SK-N-SH (cell line): ENCODE results near the gene TTYH3. TPM values are rescaled to one million over a fixed set of nuclear protein-coding genes. Genes with fewer than 3 reads are reported as not detected.
A peak's percentile ranks its signal among the peaks of the same experiment; 100 is the strongest.

Experiments used
- CTCF ChIA-PET: fragments of 300-600, 350-600 bp; formaldehyde crosslinking; extraction: SDS; loops from one replicate; lab custom pipeline; 2021; lab: Yijun Ruan, JAX
- POLR2A ChIA-PET: fragments of 350-600 bp; sonication (Branson Sonifier 250); formaldehyde crosslinking; extraction: SDS; loops from one replicate; lab custom pipeline; 2020; ENCODE audit warnings: antibody characterized with exemption, inconsistent platforms; lab: Yijun Ruan, JAX
- DNase-seq: peaks from one replicate; pipeline ENCODE4 v3.0.0; 2012
- H2AFZ ChIP-seq: fragments of 200-600 bp; sonication (generic); 2 replicates; pipeline ENCODE4 v1.8.1; 2016; ENCODE audit warnings: antibody characterized with exemption, mild to moderate bottlenecking, low read depth
- H3F3A ChIP-seq: fragments of 200-600 bp; sonication (generic); replicated peaks from 2 replicates; pipeline ENCODE3; 2016; ENCODE audit warnings: antibody characterized with exemption, mild to moderate bottlenecking; ENCODE audit not compliant: insufficient read depth
- H3K27ac ChIP-seq, 2 experiments: fragments of 200-500 bp in 1 of 2; fragments of 200-600 bp in 1 of 2; sonication (Bioruptor generic) in 1 of 2; sonication (generic), shearing (Covaris generic) in 1 of 2; 2 replicates each; pipeline versions ENCODE4 v1.5.1 to v1.6.1; 2014 to 2016; ENCODE audit warnings: low read depth in 2 of 2, inconsistent platforms in 1 of 2, low read length in 1 of 2, mild to moderate bottlenecking in 1 of 2, mixed read lengths in 1 of 2
- H3K27me3 ChIP-seq: fragments of 200-600 bp; sonication (generic), shearing (Covaris generic); 2 replicates; pipeline ENCODE4 v1.6.1; 2016; ENCODE audit warnings: mixed run types; ENCODE audit not compliant: insufficient read depth
- H3K36me3 ChIP-seq, 2 experiments: fragments of 200-500 bp in 1 of 2; fragments of 200-600 bp in 1 of 2; sonication (Bioruptor generic) in 1 of 2; sonication (generic) in 1 of 2; replicated peaks in 1 of 2; 2 replicates each; pipeline versions ENCODE3 to v1.5.1; 2014 to 2016; ENCODE audit warnings: low read length in 1 of 2, mild to moderate bottlenecking in 1 of 2; ENCODE audit not compliant: insufficient read depth in 2 of 2, control insufficient read depth in 1 of 2
- H3K4me1 ChIP-seq, 2 experiments: fragments of 200-500 bp in 1 of 2; fragments of 200-600 bp in 1 of 2; sonication (Bioruptor generic) in 1 of 2; sonication (generic), shearing (Covaris generic) in 1 of 2; 2 replicates each; pipeline versions ENCODE4 v1.5.1 to v1.6.1; 2014 to 2016; ENCODE audit warnings: low read depth in 1 of 2, low read length in 1 of 2, mixed run types in 1 of 2; ENCODE audit not compliant: insufficient read depth in 2 of 2, control insufficient read depth in 1 of 2
- H3K4me2 ChIP-seq: fragments of 200-600 bp; sonication (generic), shearing (Covaris generic); 2 replicates; pipeline ENCODE4 v1.6.1; 2017; ENCODE audit warnings: mixed run types
- H3K4me3 ChIP-seq, 2 experiments: fragments of 200-500 bp in 1 of 2; fragments of 200-600 bp in 1 of 2; sonication (Bioruptor generic) in 1 of 2; sonication (generic), shearing (Covaris generic) in 1 of 2; 2 replicates each; pipeline versions ENCODE4 v1.5.1 to v1.8.1; 2014 to 2016; ENCODE audit warnings: low read depth in 2 of 2, inconsistent platforms in 1 of 2, low read length in 1 of 2, mild to moderate bottlenecking in 1 of 2, mixed read lengths in 1 of 2, moderate library complexity in 1 of 2
- H3K79me2 ChIP-seq: fragments of 200-600 bp; sonication (generic); 2 replicates; pipeline ENCODE4 v1.8.1; 2017; ENCODE audit warnings: mild to moderate bottlenecking; ENCODE audit not compliant: insufficient read depth
- H3K9ac ChIP-seq: fragments of 200-600 bp; sonication (generic); 2 replicates; pipeline ENCODE4 v1.6.1; 2017; ENCODE audit warnings: mixed run types
- H3K9me2 ChIP-seq: fragments of 200-600 bp; sonication (generic); 2 replicates; pipeline ENCODE4 v1.6.1; 2017; ENCODE audit warnings: mixed run types
- H3K9me3 ChIP-seq: fragments of 200-600 bp; sonication (generic); 2 replicates; pipeline ENCODE4 v1.6.1; 2017; ENCODE audit warnings: mixed run types, mild to moderate bottlenecking, moderate library complexity
- H4K20me1 ChIP-seq: fragments of 200-600 bp; sonication (generic); 2 replicates; pipeline ENCODE4 v1.6.1; 2017; ENCODE audit warnings: mild to moderate bottlenecking, mixed run types; ENCODE audit not compliant: insufficient read depth
- CHD2 ChIP-seq: fragments of 150-350 bp; IDR thresholded peaks from 2 replicates; pipeline ENCODE4 v1.6.1; 2018; ENCODE audit warnings: low read length; ENCODE audit not compliant: partially characterized antibody
- CTCF ChIP-seq: fragments of 200-600 bp; sonication (generic); IDR thresholded peaks from 2 replicates; pipeline ENCODE4 v1.6.1; 2017; ENCODE audit warnings: antibody characterized with exemption, mild to moderate bottlenecking, moderate library complexity
- ELF1 ChIP-seq: IDR thresholded peaks from 2 replicates; pipeline ENCODE4 v1.4.0; 2012
- FOSL2 ChIP-seq: IDR thresholded peaks from 2 replicates; pipeline ENCODE4 v1.4.0; 2012; ENCODE audit warnings: low read depth, mild to moderate bottlenecking, moderate library complexity, borderline replicate concordance
- FOXJ3 ChIP-seq: sonication (generic); formaldehyde crosslinking; IDR thresholded peaks from 2 replicates; pipeline ENCODE4 v1.5.1; 2020; ENCODE audit warnings: mild to moderate bottlenecking, missing genetic modification reagents
- NFIC ChIP-seq: IDR thresholded peaks from 2 replicates; pipeline ENCODE4 v1.4.0; 2012; ENCODE audit warnings: borderline replicate concordance
- POLR2AphosphoS5 ChIP-seq: IDR thresholded peaks from 2 replicates; pipeline ENCODE4 v1.6.1; 2012; ENCODE audit warnings: low read depth, low read length
- RFX5 ChIP-seq: IDR thresholded peaks from 2 replicates; pipeline ENCODE4 v1.6.1; 2012; ENCODE audit warnings: mild to moderate bottlenecking, improper control_type of control experiment, low read length
- RXRA ChIP-seq: IDR thresholded peaks from 2 replicates; pipeline ENCODE4 v1.4.0; 2012; ENCODE audit warnings: low read depth, mild to moderate bottlenecking, borderline replicate concordance
- TCF12 ChIP-seq: IDR thresholded peaks from 2 replicates; pipeline ENCODE4 v1.4.0; 2012
- TEAD4 ChIP-seq: IDR thresholded peaks from 2 replicates; pipeline ENCODE4 v1.4.0; 2012; ENCODE audit warnings: mild to moderate bottlenecking, borderline replicate concordance; ENCODE audit not compliant: insufficient read depth
- WGBS: methylation state at CpG from one replicate; pipeline ENCODE4 v1.1.6; 2017; ENCODE audit warnings: low lambda C conversion rate; 5-methylcytosine and 5-hydroxymethylcytosine counted together
- polyA plus RNA-seq, 3 experiments: library from polyadenylated mRNA; depleted of rRNA; stranded (reverse); fragments of >200 nt; gene quantifications; 2 replicates each; pipeline ENCODE4 v1.2.3, GENCODE V29; 2012
- TF ChIP-seq, protein P1 (sequence below): fragments of 150-350 bp; IDR thresholded peaks from 2 replicates; pipeline ENCODE4 v1.6.1; 2017; ENCODE audit warnings: antibody characterized with exemption, low read length, low read depth, borderline replicate concordance
- TF ChIP-seq, protein P2 (sequence below): IDR thresholded peaks from 2 replicates; pipeline ENCODE4; 2012
- TF ChIP-seq, protein P3 (sequence below): IDR thresholded peaks from 2 replicates; pipeline ENCODE4 v1.4.0; 2012; ENCODE audit warnings: low read depth, borderline replicate concordance
- TF ChIP-seq, protein P4 (sequence below): IDR thresholded peaks from 2 replicates; pipeline ENCODE4 v1.6.1; 2012; ENCODE audit warnings: mild to moderate bottlenecking, low read depth, low read length, moderate library complexity

TTYH3 gene
- polyA plus RNA-seq, 1 of the 3 experiments (the other 2 are of a cell fraction): 105 TPM

- Histone ChIP-seq H2AFZ (no peak overlapping the region), H3K79me2 (peaks cover 71% of the 10 kb centered on the region), H3K27me3 (no peaks in the 10 kb centered on the region), H3K9me3 (no peaks in the 10 kb centered on the region), H4K20me1 (peaks cover 82% of the 10 kb centered on the region), H3K9ac (no peak overlapping the region), H3K4me3 (no peak overlapping the region), H3K4me1 (peaks cover 23 to 64% of the 10 kb centered on the region in 2 experiments), H3K36me3 (peaks cover 21 to 33% of the 10 kb centered on the region in 2 experiments)
- CTCF ChIA-PET: interaction anchor here (1.1 to 5.9 kb wide), 7 partner anchors 8 to 78 kb away, joined by 3 to 54 read pairs (median 7); partner anchors contain the start of gene TTYH3
- WGBS: 91% methylated on average over 6 of the region's 10 CpGs
- POLR2A ChIA-PET: no interaction called here
- TF ChIP-seq CTCF: no peak
- TF ChIP-seq, protein P1, sequence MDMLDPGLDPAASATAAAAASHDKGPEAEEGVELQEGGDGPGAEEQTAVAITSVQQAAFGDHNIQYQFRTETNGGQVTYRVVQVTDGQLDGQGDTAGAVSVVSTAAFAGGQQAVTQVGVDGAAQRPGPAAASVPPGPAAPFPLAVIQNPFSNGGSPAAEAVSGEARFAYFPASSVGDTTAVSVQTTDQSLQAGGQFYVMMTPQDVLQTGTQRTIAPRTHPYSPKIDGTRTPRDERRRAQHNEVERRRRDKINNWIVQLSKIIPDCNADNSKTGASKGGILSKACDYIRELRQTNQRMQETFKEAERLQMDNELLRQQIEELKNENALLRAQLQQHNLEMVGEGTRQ: no peak
- TF ChIP-seq RXRA: no peak
- TF ChIP-seq CHD2: no peak
- no peak for TF ChIP-seq NFIC
- TF ChIP-seq FOSL2: no peak
- no peak for TF ChIP-seq TCF12
- no peak for TF ChIP-seq FOXJ3 (CRISPR knock-in tag)
- TF ChIP-seq, all 33 proteins: peak for 0
- DNase-seq: no peak
- peak overlapping the region in 1 of 2 experiments; percentile 98; a peak in 2 of 4 replicates for H3K27ac ChIP-seq
- no peak overlapping the region for H3K4me2 ChIP-seq
- no peaks in the 10 kb centered on the region for H3K9me2 ChIP-seq
- H3F3A ChIP-seq: no peaks in the 10 kb centered on the region
Measured at GRCh38 chr7:2646336-2646679, 14.5 kb downstream of the TTYH3 start.

- WGBS: 91% methylated on average over 40 of the region's 73 CpGs
- Histone ChIP-seq H3K4me3 (no peak overlapping the region), H4K20me1 (peaks cover 79% of the 10 kb centered on the region), H3F3A (no peaks in the 10 kb centered on the region), H3K9me2 (no peaks in the 10 kb centered on the region), H3K79me2 (peaks cover 65% of the 10 kb centered on the region), H3K9me3 (no peaks in the 10 kb centered on the region), H2AFZ (no peak overlapping the region), H3K36me3 (peaks cover 27 to 40% of the 10 kb centered on the region in 2 experiments), H3K4me1 (peaks cover 19 to 58% of the 10 kb centered on the region in 2 experiments), H3K27ac (peak overlapping the region in 1 of 2 experiments; percentile 98; a peak in 2 of 4 replicates), H3K4me2 (no peak overlapping the region), H3K9ac (no peak overlapping the region), H3K27me3 (no peaks in the 10 kb centered on the region)
- peak; percentile 81 for DNase-seq
- ChIA-PET POLR2A (no interaction called here), CTCF (interaction anchor here (1.1 to 2.3 kb wide), 2 partner anchors 9 to 14 kb away, joined by 3 to 10 read pairs; no protein-coding TSS in a partner anchor)
- no peak for TF ChIP-seq POLR2AphosphoS5
- no peak for TF ChIP-seq TEAD4
- TF ChIP-seq FOXJ3 (CRISPR knock-in tag): no peak
- TF ChIP-seq ELF1: no peak
- TF ChIP-seq, protein P2, sequence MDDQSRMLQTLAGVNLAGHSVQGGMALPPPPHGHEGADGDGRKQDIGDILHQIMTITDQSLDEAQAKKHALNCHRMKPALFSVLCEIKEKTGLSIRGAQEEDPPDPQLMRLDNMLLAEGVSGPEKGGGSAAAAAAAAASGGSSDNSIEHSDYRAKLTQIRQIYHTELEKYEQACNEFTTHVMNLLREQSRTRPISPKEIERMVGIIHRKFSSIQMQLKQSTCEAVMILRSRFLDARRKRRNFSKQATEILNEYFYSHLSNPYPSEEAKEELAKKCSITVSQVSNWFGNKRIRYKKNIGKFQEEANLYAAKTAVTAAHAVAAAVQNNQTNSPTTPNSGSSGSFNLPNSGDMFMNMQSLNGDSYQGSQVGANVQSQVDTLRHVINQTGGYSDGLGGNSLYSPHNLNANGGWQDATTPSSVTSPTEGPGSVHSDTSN: no peak
- TF ChIP-seq, protein P3, sequence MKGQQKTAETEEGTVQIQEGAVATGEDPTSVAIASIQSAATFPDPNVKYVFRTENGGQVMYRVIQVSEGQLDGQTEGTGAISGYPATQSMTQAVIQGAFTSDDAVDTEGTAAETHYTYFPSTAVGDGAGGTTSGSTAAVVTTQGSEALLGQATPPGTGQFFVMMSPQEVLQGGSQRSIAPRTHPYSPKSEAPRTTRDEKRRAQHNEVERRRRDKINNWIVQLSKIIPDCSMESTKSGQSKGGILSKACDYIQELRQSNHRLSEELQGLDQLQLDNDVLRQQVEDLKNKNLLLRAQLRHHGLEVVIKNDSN: no peak
- no peak for TF ChIP-seq RFX5
- TF ChIP-seq, protein P4, sequence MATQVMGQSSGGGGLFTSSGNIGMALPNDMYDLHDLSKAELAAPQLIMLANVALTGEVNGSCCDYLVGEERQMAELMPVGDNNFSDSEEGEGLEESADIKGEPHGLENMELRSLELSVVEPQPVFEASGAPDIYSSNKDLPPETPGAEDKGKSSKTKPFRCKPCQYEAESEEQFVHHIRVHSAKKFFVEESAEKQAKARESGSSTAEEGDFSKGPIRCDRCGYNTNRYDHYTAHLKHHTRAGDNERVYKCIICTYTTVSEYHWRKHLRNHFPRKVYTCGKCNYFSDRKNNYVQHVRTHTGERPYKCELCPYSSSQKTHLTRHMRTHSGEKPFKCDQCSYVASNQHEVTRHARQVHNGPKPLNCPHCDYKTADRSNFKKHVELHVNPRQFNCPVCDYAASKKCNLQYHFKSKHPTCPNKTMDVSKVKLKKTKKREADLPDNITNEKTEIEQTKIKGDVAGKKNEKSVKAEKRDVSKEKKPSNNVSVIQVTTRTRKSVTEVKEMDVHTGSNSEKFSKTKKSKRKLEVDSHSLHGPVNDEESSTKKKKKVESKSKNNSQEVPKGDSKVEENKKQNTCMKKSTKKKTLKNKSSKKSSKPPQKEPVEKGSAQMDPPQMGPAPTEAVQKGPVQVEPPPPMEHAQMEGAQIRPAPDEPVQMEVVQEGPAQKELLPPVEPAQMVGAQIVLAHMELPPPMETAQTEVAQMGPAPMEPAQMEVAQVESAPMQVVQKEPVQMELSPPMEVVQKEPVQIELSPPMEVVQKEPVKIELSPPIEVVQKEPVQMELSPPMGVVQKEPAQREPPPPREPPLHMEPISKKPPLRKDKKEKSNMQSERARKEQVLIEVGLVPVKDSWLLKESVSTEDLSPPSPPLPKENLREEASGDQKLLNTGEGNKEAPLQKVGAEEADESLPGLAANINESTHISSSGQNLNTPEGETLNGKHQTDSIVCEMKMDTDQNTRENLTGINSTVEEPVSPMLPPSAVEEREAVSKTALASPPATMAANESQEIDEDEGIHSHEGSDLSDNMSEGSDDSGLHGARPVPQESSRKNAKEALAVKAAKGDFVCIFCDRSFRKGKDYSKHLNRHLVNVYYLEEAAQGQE: no peak
Measured at GRCh38 chr7:2646680-2647571, 15.1 kb downstream of the TTYH3 start.
